GM13976 (cell line): ENCODE results near the gene AZIN2.

ENCODE experiments used
- DNase-seq: peaks from one replicate; pipeline ENCODE4 v3.0.0; 2012; ENCODE audit warnings: low spot score
- CTCF ChIP-seq: IDR thresholded peaks from 2 replicates; pipeline ENCODE4 v1.5.1; 2012; ENCODE audit warnings: borderline replicate concordance, mild to moderate bottlenecking; ENCODE audit not compliant: insufficient read depth; ENCODE audit errors: extremely low read depth, missing control alignments, control extremely low read depth
- in situ Hi-C: fragments of 300-500 bp; cut with MboI; formaldehyde crosslinking; loops from one replicate; pipeline ENCODE4 v1.12.0; 2022; ENCODE audit warnings: low sequenced_read_pairs, mixed read lengths, inconsistent platforms; ENCODE audit not compliant: unreplicated experiment

AZIN2 gene

GRCh38 chr1:33165809-33166208 lies 84.9 kb downstream of the AZIN2 start:
- DNase-seq = no peak
- in situ Hi-C loops = no loop called here
- no peak for TF ChIP-seq CTCF

- in situ Hi-C loops = no loop called here
- TF ChIP-seq CTCF = no peak
- DNase-seq = no peak
Observed at GRCh38 chr1:33167650-33168447, 86.9 kb downstream of the AZIN2 start.

DNA sequence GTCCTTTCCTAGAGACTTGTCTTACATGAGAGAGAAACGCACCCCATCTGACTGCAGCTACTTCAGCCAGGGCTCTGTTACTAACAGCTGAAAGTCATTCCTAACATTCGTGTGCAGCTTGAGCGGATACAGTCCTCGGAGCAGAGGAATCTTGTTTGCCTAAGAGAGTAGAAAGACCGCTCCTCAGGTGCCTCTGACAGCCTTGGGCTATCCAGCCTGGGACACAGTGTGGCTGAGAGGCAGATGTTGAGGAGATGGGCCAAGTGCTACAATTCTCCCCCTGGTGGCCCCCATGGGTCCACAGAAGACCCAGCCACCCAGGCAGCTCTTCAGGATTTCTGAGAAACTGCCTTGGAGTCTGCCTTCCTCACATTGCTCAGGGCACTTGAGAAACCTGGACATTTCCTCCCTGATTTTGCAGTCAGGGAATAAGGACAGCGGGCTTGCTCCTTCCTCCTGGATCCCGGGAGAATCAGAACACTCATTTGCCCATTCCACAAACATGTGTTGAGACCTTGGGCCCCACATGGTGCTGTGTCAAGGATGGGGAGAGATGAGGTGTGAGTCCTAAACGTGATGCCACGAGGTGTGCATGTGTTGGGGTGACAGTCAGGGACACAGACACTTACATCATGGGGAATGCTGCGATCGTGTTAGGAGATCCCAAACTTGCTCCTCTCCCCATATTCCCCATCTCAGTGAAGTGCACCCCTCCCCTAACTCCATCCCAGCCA lies 87.8 kb downstream of the AZIN2 start:
- no peak for DNase-seq
- TF ChIP-seq CTCF = no peak
- in situ Hi-C loops = no loop called here

DNA sequence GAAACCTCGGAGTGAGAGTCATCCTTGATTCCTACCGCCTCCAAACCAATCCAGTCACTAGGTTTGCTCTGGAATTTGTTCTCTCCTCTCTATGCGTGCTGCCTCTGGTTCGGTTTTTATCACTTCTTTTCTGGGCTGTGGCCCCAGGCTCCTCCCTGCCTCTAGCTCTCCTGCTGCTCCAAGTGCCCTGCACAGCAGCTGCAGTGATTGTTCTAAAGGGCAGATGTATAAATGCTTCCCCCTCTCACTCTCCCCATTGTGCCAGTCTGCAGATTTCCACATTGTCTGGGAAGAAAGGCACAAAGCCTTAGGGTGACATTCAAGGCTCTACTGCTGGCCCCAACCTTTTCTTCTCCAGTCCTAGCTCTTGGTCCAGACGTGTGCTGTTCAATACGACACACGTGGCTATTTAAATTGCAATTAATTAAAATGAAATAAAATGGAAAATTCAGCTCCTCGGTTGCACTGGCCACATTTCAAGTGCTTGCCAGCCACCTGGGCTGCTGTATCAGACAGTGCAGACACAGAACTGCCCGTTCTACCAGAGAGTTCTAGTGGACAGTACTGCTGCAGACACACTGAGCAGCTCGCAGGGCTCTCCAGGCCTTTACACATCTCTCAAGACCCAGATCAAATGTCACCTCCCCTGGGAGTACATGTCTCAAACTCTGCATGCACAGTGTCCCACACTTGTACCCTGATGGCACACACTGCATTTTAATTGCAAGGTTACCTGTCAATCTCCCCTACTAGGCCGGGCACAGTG lies 88.5 kb downstream of the AZIN2 start:
- no peak for DNase-seq
- no peak for TF ChIP-seq CTCF
- in situ Hi-C loops = no loop called here
